ENCODE data around the gene PMFBP1. TPM values are rescaled to one million over a fixed set of nuclear protein-coding genes. Genes with fewer than 3 reads are reported as not detected.

The PMFBP1 gene
- total RNA-seq, 1 donor from 2014 or later: 13.1 TPM

- Mint-ChIP-seq H3K4me1 (ENCODE audit: low read depth, unreplicated experiment) (peaks cover 5% of the 10 kb centered on the region), H3K27ac (ENCODE audit: unreplicated experiment) (no peak overlapping the region), H3K9me3 (ENCODE audit: unreplicated experiment) (peaks cover 2% of the 10 kb centered on the region), H3K4me3 (ENCODE audit: unreplicated experiment) (no peak overlapping the region), H3K27me3 (ENCODE audit: unreplicated experiment) (peaks cover 1% of the 10 kb centered on the region), H3K36me3 (ENCODE audit: unreplicated experiment) (peaks cover 7% of the 10 kb centered on the region)
- no peak for TF ChIP-seq CTCF (IDR thresholded peaks at IDR 0.05; ENCODE audit: partially characterized antibody, unreplicated experiment)
- no peak for DNase-seq
Measured at GRCh38 chr16:72166954-72167561, 4.9 kb downstream of the PMFBP1 start.

- TF ChIP-seq CTCF (IDR thresholded peaks at IDR 0.05; ENCODE audit: partially characterized antibody, unreplicated experiment): no peak
Measured at GRCh38 chr16:72166151-72166550, 5.8 kb downstream of the PMFBP1 start.

GRCh38 chr16:72164691-72165090 is 7.3 kb downstream of the PMFBP1 start:
- no peak overlapping the region for H3K27ac Mint-ChIP-seq (ENCODE audit: unreplicated experiment)
- H3K36me3 Mint-ChIP-seq (ENCODE audit: unreplicated experiment): peaks cover 7% of the 10 kb centered on the region
- H3K9me3 Mint-ChIP-seq (ENCODE audit: unreplicated experiment): peaks cover 4% of the 10 kb centered on the region
- DNase-seq: no peak
- no peak overlapping the region for H3K4me3 Mint-ChIP-seq (ENCODE audit: unreplicated experiment)
- H3K27me3 Mint-ChIP-seq (ENCODE audit: unreplicated experiment): peaks cover 1% of the 10 kb centered on the region
- no peak for TF ChIP-seq CTCF (IDR thresholded peaks at IDR 0.05; ENCODE audit: partially characterized antibody, unreplicated experiment)
- peaks cover 12% of the 10 kb centered on the region for H3K4me1 Mint-ChIP-seq (ENCODE audit: low read depth, unreplicated experiment)

More at GRCh38 chr16:72166151-72166550, 5.8 kb downstream of the PMFBP1 start:
- no peak for DNase-seq
- Mint-ChIP-seq H3K27me3 (ENCODE audit: unreplicated experiment) (peaks cover 1% of the 10 kb centered on the region), H3K27ac (ENCODE audit: unreplicated experiment) (no peak overlapping the region), H3K4me1 (ENCODE audit: low read depth, unreplicated experiment) (peaks cover 5% of the 10 kb centered on the region), H3K9me3 (ENCODE audit: unreplicated experiment) (peaks cover 2% of the 10 kb centered on the region), H3K4me3 (ENCODE audit: unreplicated experiment) (no peak overlapping the region), H3K36me3 (ENCODE audit: unreplicated experiment) (peaks cover 7% of the 10 kb centered on the region)

- Mint-ChIP-seq H3K4me1 (ENCODE audit: low read depth, unreplicated experiment) (peaks cover 19% of the 10 kb centered on the region), H3K4me3 (ENCODE audit: unreplicated experiment) (no peak overlapping the region), H3K27me3 (ENCODE audit: unreplicated experiment) (peaks cover 1% of the 10 kb centered on the region), H3K9me3 (ENCODE audit: unreplicated experiment) (peaks cover 6% of the 10 kb centered on the region), H3K27ac (ENCODE audit: unreplicated experiment) (no peak overlapping the region), H3K36me3 (ENCODE audit: unreplicated experiment) (peaks cover 12% of the 10 kb centered on the region)
- DNase-seq: no peak
- no peak for TF ChIP-seq CTCF (IDR thresholded peaks at IDR 0.05; ENCODE audit: partially characterized antibody, unreplicated experiment)
Measured at GRCh38 chr16:72162105-72162692, 9.8 kb downstream of the PMFBP1 start.

- peaks cover 4% of the 10 kb centered on the region for H3K9me3 Mint-ChIP-seq (ENCODE audit: unreplicated experiment)
- H3K27ac Mint-ChIP-seq (ENCODE audit: unreplicated experiment): peak overlapping the region; percentile 48
- peaks cover 15% of the 10 kb centered on the region for H3K36me3 Mint-ChIP-seq (ENCODE audit: unreplicated experiment)
- H3K27me3 Mint-ChIP-seq (ENCODE audit: unreplicated experiment): no peaks in the 10 kb centered on the region
- DNase-seq: no peak
- TF ChIP-seq CTCF (IDR thresholded peaks at IDR 0.05; ENCODE audit: partially characterized antibody, unreplicated experiment): no peak
- no peak overlapping the region for H3K4me3 Mint-ChIP-seq (ENCODE audit: unreplicated experiment)
- peaks cover 19% of the 10 kb centered on the region for H3K4me1 Mint-ChIP-seq (ENCODE audit: low read depth, unreplicated experiment)
Measured at GRCh38 chr16:72159801-72160200, 12.2 kb downstream of the PMFBP1 start.

All from glutamatergic neuron (in vitro differentiated cells).